Measurements from ENCODE around the gene NMNAT3. TPM values are rescaled to one million over a fixed set of nuclear protein-coding genes. Genes with fewer than 3 reads are reported as not detected.
A peak's percentile ranks its signal among the peaks of the same experiment; 100 is the strongest.

Gene NMNAT3
- total RNA-seq: 10 to 100 TPM in 1 of 2 donors, 1 to 10 TPM in 1; 4.1 to 10.2 TPM
- 1 to 10 TPM; 2.4 to 2.7 TPM for polyA plus RNA-seq
- long read RNA-seq, donor 1, partial matches to known transcripts: 0 of 2 reads
- long read RNA-seq, donor 1, other reads (novel, unspliced or antisense): 0 of 2 reads
- long read RNA-seq, donor 2: 0 reads
- long read RNA-seq, donor 3: 0 reads
- long read RNA-seq, donor 4: 0 reads
- long read RNA-seq, donor 5, partial matches to known transcripts: 0 of 1 reads
- long read RNA-seq, donor 5, other reads (novel, unspliced or antisense): 0 of 1 reads

DNA sequence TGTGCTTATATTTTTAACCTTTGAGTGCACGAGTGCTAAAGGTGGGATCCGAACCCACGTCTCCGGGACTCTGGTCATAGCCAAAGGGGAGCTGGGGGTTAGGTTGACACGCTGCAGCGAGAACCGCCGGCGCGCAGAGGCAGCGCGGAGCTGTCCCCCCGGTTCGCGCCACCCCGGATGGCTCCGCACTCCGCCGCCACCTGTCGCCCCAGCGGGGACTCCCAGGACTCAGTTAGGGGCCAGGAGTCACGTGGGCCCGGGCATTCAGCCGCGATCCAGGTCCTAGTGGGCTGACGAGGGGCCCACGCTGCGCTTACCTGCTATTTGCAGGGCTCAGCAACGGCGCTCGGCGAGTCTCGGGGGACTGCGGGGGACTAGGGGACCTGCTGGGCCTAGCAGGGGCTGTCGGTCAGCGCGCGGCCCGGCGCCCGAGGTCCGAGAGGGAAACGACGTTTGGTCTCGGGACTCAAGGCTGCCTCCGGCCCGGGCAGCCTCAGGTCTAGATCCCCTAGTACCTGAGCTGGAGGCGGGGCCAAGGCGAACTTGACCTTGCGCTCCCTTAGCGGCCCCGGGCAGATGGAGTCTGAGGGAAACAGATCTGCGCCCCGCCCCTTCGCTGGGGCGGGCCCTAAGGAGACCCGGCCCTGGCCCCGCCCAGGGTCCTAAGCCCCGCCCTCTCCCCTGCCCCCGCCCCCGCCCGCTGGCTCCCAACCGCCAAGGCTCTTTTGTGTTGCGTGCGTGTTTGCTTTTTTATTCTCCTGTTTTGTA is at the start of gene NMNAT3:
TSS of gene NMNAT3 (minus strand) at position 585 of the 768 bp plus-strand sequence. CDS start 50,248 bp downstream, outside the sequence.
- TF ChIP-seq, protein P1, sequence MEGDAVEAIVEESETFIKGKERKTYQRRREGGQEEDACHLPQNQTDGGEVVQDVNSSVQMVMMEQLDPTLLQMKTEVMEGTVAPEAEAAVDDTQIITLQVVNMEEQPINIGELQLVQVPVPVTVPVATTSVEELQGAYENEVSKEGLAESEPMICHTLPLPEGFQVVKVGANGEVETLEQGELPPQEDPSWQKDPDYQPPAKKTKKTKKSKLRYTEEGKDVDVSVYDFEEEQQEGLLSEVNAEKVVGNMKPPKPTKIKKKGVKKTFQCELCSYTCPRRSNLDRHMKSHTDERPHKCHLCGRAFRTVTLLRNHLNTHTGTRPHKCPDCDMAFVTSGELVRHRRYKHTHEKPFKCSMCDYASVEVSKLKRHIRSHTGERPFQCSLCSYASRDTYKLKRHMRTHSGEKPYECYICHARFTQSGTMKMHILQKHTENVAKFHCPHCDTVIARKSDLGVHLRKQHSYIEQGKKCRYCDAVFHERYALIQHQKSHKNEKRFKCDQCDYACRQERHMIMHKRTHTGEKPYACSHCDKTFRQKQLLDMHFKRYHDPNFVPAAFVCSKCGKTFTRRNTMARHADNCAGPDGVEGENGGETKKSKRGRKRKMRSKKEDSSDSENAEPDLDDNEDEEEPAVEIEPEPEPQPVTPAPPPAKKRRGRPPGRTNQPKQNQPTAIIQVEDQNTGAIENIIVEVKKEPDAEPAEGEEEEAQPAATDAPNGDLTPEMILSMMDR (IDR thresholded peaks at IDR 0.05; ENCODE audit: control extremely low read depth, extremely low read depth): no peak
- Histone ChIP-seq H3K36me3 (ENCODE audit: control insufficient read depth in 4 of 4, insufficient read depth in 4 of 4, low read length in 4 of 4) (no peaks in the 10 kb centered on the region), H3K27ac (ENCODE audit: low read depth in 1 of 2, low read length in 1 of 2) (peak within 1 kb of the TSS; percentile 11 to 82), H3K27me3 (ENCODE audit: control insufficient read depth in 3 of 3, insufficient read depth in 3 of 3, low read length in 2 of 3) (no peaks in the 10 kb centered on the region), H3K9ac (ENCODE audit: insufficient read depth in 1 of 2, low read length in 2 of 2) (peak within 1 kb of the TSS; percentile 21 to 38), H3K4me1 (ENCODE audit: control insufficient read depth in 5 of 5, insufficient read depth in 5 of 5, low read length in 5 of 5) (peaks cover 0 to 10% (median 4%) of the 10 kb centered on the region in 5 donors), H3K4me3 (peak within 1 kb of the TSS; percentile 88), H3K9me3 (ENCODE audit: control insufficient read depth in 4 of 4, insufficient read depth in 3 of 4, low read length in 3 of 4) (peaks cover 0 to 1% (median 0%) of the 10 kb centered on the region in 4 donors)
- peak; percentile 84 to 86 (median 85) for DNase-seq
- 0 to 1% methylated on average over 59 to 65 of the region's 65 CpGs for WGBS, 2 donors
- ATAC-seq (ENCODE audit: insufficient read depth, low FRiP score): peak; percentile 99

DNA sequence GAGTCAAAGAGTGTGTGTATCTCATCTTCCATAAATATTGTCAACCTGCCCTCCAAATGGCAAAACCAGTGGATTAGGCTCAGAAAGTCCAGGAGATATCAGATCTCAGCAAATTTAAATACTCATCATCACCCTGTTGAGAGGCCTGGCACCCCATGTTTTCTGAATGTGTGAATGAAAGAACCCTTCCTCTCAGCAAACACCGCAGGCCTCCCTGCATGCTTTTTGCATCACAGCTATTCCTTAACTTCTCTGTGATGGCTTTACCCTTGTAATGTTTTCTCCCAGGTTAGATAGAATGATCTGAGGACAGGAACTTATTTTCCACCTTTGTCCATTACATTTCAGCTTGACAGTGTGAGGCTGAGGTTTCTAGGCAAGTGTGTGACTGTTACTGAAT is 43.6 kb upstream of the NMNAT3 start:
- ATAC-seq (ENCODE audit: insufficient read depth, low FRiP score) (no peak), DNase-seq (no peak)
- Histone ChIP-seq H3K4me3 (no peak overlapping the region), H3K9me3 (ENCODE audit: control insufficient read depth in 4 of 4, insufficient read depth in 3 of 4, low read length in 3 of 4) (no peaks in the 10 kb centered on the region), H3K27ac (ENCODE audit: low read depth in 1 of 2, low read length in 1 of 2) (no peak overlapping the region), H3K9ac (ENCODE audit: insufficient read depth in 1 of 2, low read length in 2 of 2) (no peak overlapping the region), H3K27me3 (ENCODE audit: control insufficient read depth in 3 of 3, insufficient read depth in 3 of 3, low read length in 2 of 3) (no peaks in the 10 kb centered on the region), H3K4me1 (ENCODE audit: control insufficient read depth in 5 of 5, insufficient read depth in 5 of 5, low read length in 5 of 5) (peaks cover 0 to 16% (median 0%) of the 10 kb centered on the region in 5 donors), H3K36me3 (ENCODE audit: control insufficient read depth in 4 of 4, insufficient read depth in 4 of 4, low read length in 4 of 4) (no peaks in the 10 kb centered on the region)
- TF ChIP-seq, protein P1 (IDR thresholded peaks at IDR 0.05; ENCODE audit: control extremely low read depth, extremely low read depth): no peak
- 51 to 65% methylated on average over 1 of the region's 1 CpG for WGBS, 2 donors

DNA sequence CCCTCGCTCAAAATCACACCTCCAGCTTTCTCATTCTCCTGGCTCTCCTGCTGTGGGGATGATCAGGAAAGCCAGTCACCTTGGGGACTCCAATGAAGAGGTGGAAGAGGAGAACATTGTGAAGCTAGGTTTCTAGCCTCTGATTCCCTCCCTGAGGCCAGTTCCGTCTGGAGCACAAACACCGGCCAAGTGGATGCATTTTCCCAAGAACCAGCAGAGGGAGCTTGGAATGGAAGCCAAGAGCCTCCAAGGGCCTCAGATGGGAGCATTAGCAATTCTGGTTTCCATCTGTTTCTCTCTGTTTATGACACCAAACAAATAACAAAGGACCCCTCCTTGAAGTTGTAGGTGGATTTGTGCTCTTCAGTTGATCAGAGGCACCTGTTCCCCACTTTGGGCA is 40.6 kb upstream of the NMNAT3 start:
- no peak for ATAC-seq (ENCODE audit: insufficient read depth, low FRiP score)
- Histone ChIP-seq H3K27ac (ENCODE audit: low read depth in 1 of 2, low read length in 1 of 2) (no peak overlapping the region), H3K9me3 (ENCODE audit: control insufficient read depth in 4 of 4, insufficient read depth in 3 of 4, low read length in 3 of 4) (peaks cover 0 to 2% (median 0%) of the 10 kb centered on the region in 4 donors), H3K27me3 (ENCODE audit: control insufficient read depth in 3 of 3, insufficient read depth in 3 of 3, low read length in 2 of 3) (no peaks in the 10 kb centered on the region), H3K4me1 (ENCODE audit: control insufficient read depth in 5 of 5, insufficient read depth in 5 of 5, low read length in 5 of 5) (peaks cover 0 to 16% (median 0%) of the 10 kb centered on the region in 5 donors), H3K9ac (ENCODE audit: insufficient read depth in 1 of 2, low read length in 2 of 2) (no peak overlapping the region), H3K4me3 (no peak overlapping the region), H3K36me3 (ENCODE audit: control insufficient read depth in 4 of 4, insufficient read depth in 4 of 4, low read length in 4 of 4) (no peaks in the 10 kb centered on the region)
- TF ChIP-seq, protein P1 (IDR thresholded peaks at IDR 0.05; ENCODE audit: control extremely low read depth, extremely low read depth): no peak
- DNase-seq: peak; percentile 59 to 77 (median 75)
- WGBS, 2 donors: 47 to 49% methylated on average over 3 of the region's 3 CpGs
